ENCODE measurements around the gene SEPTIN10. TPM values are rescaled to one million over a fixed set of nuclear protein-coding genes. Genes with fewer than 3 reads are reported as not detected.

Gene SEPTIN10
- total and polyA plus RNA-seq, 9 donors = 48.9 to 93.8 (median 74.8) TPM

- intact Hi-C loops (cut with DNase I) = loop anchor here in 1 of 4 donors (5.0 kb wide), 1 partner anchor 385 kb away; the partner anchor contains the start of gene SH3RF3
Measured at GRCh38 chr2:109512076-109512475, 101.7 kb downstream of the SEPTIN10 start.

GRCh38 chr2:109511168-109511567 is 102.6 kb downstream of the SEPTIN10 start:
- no peak for DNase-seq
- H3K27me3 ChIP-seq = no peaks in the 10 kb centered on the region
- H3K4me3 ChIP-seq = no peak overlapping the region
- intact Hi-C loops (cut with DNase I) = loop anchor here in 2 of 4 donors (2.0 to 5.0 kb wide), 2 partner anchors 384 kb away; partner anchors contain the start of gene SH3RF3 (in 1 of the 2)
- H3K9me3 ChIP-seq = no peaks in the 10 kb centered on the region
- no peak overlapping the region for H3K27ac ChIP-seq
- H3K36me3 ChIP-seq = no peaks in the 10 kb centered on the region
- TF ChIP-seq POLR2A (IDR thresholded peaks at IDR 0.05) (no peak), CTCF (IDR thresholded peaks at IDR 0.05) (no peak), EP300 (IDR thresholded peaks at IDR 0.05) (no peak)
- H3K4me1 ChIP-seq (ENCODE audit: insufficient read depth) = peaks cover 10% of the 10 kb centered on the region
- WGBS, 3 donors = 74 to 87% (median 81%) methylated on average over 3 of the region's 3 CpGs

More at GRCh38 chr2:109512076-109512475, 101.7 kb downstream of the SEPTIN10 start:
- Histone ChIP-seq H3K27ac (no peak overlapping the region), H3K4me1 (ENCODE audit: insufficient read depth) (peaks cover 10% of the 10 kb centered on the region), H3K4me3 (no peak overlapping the region), H3K9me3 (no peaks in the 10 kb centered on the region), H3K27me3 (no peaks in the 10 kb centered on the region), H3K36me3 (no peaks in the 10 kb centered on the region)
- DNase-seq = no peak
- WGBS, 3 donors = 73 to 90% (median 77%) methylated on average over 5 of the region's 5 CpGs
- no peak for TF ChIP-seq EP300 (IDR thresholded peaks at IDR 0.05)
- no peak for TF ChIP-seq CTCF (IDR thresholded peaks at IDR 0.05)
- no peak for TF ChIP-seq POLR2A (IDR thresholded peaks at IDR 0.05)

- WGBS, 3 donors = 49 to 51% (median 50%) methylated on average over 19 of the region's 19 CpGs
- no peaks in the 10 kb centered on the region for H3K9me3 ChIP-seq
- no peaks in the 10 kb centered on the region for H3K36me3 ChIP-seq
- TF ChIP-seq CTCF (IDR thresholded peaks at IDR 0.05) (peak; percentile 72 to 89 (median 85)), EP300 (IDR thresholded peaks at IDR 0.05) (no peak), POLR2A (IDR thresholded peaks at IDR 0.05) (no peak)
- intact Hi-C loops (cut with DNase I) = loop anchor here in 2 of 4 donors (2.0 to 5.0 kb wide), 2 partner anchors 383 to 384 kb away; partner anchors contain the start of gene SH3RF3 (in 1 of the 2)
- peaks cover 10% of the 10 kb centered on the region for H3K4me1 ChIP-seq (ENCODE audit: insufficient read depth)
- peak; percentile 66 to 85 (median 80) for DNase-seq
- H3K27me3 ChIP-seq = no peaks in the 10 kb centered on the region
- H3K27ac ChIP-seq = no peak overlapping the region
- H3K4me3 ChIP-seq = no peak overlapping the region
Measured at GRCh38 chr2:109510136-109511028, 103.4 kb downstream of the SEPTIN10 start.

GRCh38 chr2:109508556-109508955 is 105.2 kb downstream of the SEPTIN10 start:
- H3K27me3 ChIP-seq = no peaks in the 10 kb centered on the region
- TF ChIP-seq CTCF (IDR thresholded peaks at IDR 0.05) = no peak
- no peak for TF ChIP-seq POLR2A (IDR thresholded peaks at IDR 0.05)
- TF ChIP-seq EP300 (IDR thresholded peaks at IDR 0.05) = no peak
- no peak overlapping the region for H3K27ac ChIP-seq
- peaks cover under 1% of the 10 kb centered on the region for H3K4me1 ChIP-seq (ENCODE audit: insufficient read depth)
- intact Hi-C loops (cut with DNase I) = loop anchor here in 2 of 4 donors (2.0 to 10.0 kb wide), 2 partner anchors 214 to 380 kb away; partner anchors contain the start of gene SH3RF3 (in 2 of the 2)
- 68% methylated on average over 8 of the region's 8 CpGs for WGBS, 3 donors
- no peaks in the 10 kb centered on the region for H3K36me3 ChIP-seq
- no peaks in the 10 kb centered on the region for H3K9me3 ChIP-seq
- no peak overlapping the region for H3K4me3 ChIP-seq
- no peak for DNase-seq

Measured in ovary (tissue), 9 donors.